Measurements from ENCODE around the gene ELMOD2.

The ELMOD2 gene

DNA sequence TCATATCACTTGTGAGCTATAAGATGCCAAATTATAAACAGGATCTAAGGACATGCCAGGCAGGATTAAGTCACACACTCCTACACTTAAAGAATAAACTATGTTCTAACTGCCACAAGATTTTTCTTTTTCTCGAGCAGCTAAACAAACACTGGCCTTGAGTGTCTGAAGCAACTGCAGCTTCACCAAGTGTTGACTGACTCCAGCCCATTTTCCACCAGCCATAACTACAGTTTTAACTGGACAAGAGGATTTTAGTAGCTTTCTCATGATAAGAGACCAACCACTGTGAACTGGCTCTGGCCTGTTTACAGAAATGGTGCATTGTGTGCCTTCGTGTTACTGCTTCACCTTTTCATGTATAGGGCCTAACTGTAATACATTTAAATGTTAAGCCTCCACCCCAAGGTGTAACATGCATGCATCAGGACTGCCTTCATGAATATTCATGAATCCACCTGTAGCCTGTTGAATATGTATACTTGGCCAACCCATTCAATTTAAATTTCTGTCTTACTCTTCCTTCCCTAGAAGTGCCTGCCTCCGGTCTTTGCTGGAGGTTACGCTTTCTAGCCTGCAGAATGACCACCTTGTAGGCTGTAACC is 34.0 kb downstream of the ELMOD2 start:
- FAIRE-seq (no peak), DNase-seq (ENCODE audit: insufficient read length, low spot score) (no peak)
- no peak for TF ChIP-seq CTCF (IDR thresholded peaks at IDR 0.05; ENCODE audit: insufficient read depth, missing control alignments)

DNA sequence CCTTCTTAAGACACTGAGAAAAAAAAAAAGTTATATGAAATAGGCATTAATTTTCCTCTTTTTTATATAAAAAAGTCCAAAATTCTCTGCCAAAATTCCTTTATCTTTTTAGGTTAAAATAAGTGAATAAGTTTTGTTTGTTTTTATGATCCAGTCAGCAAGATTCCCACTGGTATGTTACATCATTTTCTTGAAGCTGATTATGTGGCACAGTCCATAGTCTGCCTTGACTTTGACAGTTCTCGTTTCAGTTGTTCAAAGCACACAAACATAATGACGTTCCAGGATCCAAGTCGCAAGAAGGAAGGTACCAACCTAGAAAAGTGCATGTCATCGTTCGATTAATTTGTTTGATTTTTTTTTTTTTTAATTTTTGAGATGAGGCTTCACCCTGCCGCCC is 35.7 kb downstream of the ELMOD2 start:
- FAIRE-seq, result no peak
- TF ChIP-seq CTCF (IDR thresholded peaks at IDR 0.05; ENCODE audit: insufficient read depth, missing control alignments), result no peak

DNA sequence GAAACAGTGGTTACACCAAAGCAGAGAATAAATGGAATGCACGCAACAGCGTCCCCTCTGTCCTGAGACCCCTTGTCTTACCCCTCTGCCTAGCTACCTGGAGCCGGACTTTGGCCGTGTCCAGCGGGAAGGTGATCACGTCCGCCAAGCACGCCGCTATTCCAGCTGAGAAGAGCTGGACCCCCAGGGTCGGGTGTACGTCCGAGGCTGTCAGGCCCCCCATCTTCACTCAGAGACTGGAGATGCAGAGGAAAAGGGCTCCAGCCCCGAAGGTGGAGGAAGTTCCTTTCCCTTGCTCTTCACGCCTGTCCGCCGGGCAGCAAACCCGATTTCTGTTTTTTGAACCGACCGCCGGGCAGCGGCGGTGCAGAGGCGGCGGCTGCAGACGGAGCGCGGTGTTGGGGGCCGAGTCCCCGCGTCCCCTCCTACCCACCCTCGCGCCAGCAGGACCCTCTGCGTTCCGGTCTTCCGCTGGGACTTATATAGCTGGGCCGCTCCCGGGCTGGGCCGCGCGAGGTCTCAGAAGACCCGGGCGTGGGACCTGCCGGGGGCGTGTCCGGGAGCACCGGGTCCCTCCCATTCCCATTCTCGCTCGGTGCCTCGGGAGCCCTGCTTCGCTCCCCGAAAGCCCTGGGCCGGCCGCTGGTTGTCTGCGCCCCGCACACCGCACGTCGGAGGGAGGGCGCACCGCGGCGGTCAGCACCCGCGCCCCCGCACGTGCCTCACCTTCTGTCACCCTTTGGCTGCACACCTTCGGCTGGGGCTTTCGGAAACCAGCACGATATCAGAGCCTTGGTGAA is 44.7 kb downstream of the ELMOD2 start, which contains the start of gene UCP1:
Gene UCP1, minus strand, starts transcription at position 455 of the 800 bp plus-strand sequence. Its CDS starts 232 bp downstream, at position 223.
- FAIRE-seq (no peak), DNase-seq (ENCODE audit: insufficient read length, low spot score) (no peak)
- TF ChIP-seq CTCF (IDR thresholded peaks at IDR 0.05; ENCODE audit: insufficient read depth, missing control alignments), result no peak

More for the DNA sequence above, 35.7 kb downstream of the ELMOD2 start:
- no peak for DNase-seq (ENCODE audit: insufficient read length, low spot score)

DNA sequence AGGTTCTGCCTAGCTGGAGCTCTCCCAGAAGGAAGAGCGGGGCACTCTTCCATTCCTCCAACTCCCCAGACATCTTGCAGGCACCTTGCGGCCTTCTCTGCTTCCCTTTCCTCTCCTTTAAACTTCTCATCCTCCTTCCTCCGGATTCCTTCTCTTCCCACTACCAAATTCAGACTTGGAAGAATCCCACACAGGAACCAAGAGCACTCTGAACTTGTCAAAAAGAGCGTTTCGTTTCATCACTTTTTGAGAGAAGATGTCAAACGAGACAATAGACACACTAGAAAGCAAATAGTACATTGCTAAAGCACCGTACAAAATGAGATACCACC is 45.3 kb downstream of the ELMOD2 start:
- DNase-seq (ENCODE audit: insufficient read length, low spot score), result no peak
- no peak for FAIRE-seq
- TF ChIP-seq CTCF (IDR thresholded peaks at IDR 0.05; ENCODE audit: insufficient read depth, missing control alignments), result no peak

GRCh38 chr4:140571620-140572019 is 47.7 kb downstream of the ELMOD2 start:
- TF ChIP-seq CTCF (IDR thresholded peaks at IDR 0.05; ENCODE audit: insufficient read depth, missing control alignments), result no peak
- no peak for FAIRE-seq
- no peak for DNase-seq (ENCODE audit: insufficient read length, low spot score)

DNA sequence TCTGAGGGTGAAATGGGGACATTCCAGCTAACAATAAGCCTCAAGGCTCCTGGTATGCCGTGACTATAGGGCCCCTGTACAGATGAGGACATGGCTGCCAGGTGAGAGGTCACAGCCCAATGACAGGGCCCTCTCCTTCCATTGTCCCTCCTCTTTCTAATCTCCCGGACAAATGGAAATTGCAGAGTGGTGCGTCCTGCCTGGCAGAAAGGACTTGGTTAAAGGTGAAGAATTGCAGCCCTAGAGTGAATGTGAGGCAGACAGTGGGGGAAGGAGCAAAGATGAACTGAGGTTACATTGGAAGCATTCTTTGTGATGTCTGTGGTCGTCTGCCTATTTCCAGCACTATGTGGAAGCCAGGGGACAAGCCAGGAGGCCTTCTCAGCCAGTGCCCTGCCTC is 51.5 kb downstream of the ELMOD2 start:
- DNase-seq (ENCODE audit: insufficient read length, low spot score) (no peak), FAIRE-seq (no peak)
- no peak for TF ChIP-seq CTCF (IDR thresholded peaks at IDR 0.05; ENCODE audit: insufficient read depth, missing control alignments)

DNA sequence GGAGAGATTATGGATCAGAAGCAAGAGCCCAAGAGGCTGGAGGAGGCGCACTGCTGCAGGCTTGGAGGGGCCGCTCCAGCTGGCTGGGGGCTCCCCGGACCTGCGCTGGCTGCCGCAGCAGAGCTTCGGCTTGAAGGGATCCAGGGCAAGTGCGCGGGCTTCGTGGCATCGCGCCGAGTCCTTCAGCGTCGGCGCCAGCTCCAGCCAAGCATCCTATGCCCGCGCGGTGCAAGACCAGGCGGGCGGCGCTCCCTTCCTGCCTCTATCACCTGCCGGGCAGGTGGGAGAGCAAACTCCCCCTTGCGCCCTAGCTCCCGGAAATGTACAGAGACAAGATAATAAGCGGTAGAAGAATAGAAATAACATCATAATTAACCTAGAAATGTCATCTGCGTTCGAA is 55.3 kb downstream of the ELMOD2 start:
- DNase-seq (ENCODE audit: insufficient read length, low spot score), result no peak
- FAIRE-seq, result no peak
- TF ChIP-seq CTCF (IDR thresholded peaks at IDR 0.05; ENCODE audit: insufficient read depth, missing control alignments), result no peak

Measured in D721Med (cell line).